GM18502 (cell line): ENCODE results near the gene SLK.
A peak's percentile ranks its signal among the peaks of the same experiment; 100 is the strongest.

Experiments used
- ATAC-seq: cut with Tn5 transposase; IDR thresholded peaks from one replicate; pipeline ENCODE4 v1.9.1; 2021; ENCODE audit warnings: mild to moderate bottlenecking; ENCODE audit not compliant: unreplicated experiment, poor library complexity

Gene SLK

GRCh38 chr10:104031631-104032030 lies 64.7 kb downstream of the SLK start:
- no peak for ATAC-seq

DNA sequence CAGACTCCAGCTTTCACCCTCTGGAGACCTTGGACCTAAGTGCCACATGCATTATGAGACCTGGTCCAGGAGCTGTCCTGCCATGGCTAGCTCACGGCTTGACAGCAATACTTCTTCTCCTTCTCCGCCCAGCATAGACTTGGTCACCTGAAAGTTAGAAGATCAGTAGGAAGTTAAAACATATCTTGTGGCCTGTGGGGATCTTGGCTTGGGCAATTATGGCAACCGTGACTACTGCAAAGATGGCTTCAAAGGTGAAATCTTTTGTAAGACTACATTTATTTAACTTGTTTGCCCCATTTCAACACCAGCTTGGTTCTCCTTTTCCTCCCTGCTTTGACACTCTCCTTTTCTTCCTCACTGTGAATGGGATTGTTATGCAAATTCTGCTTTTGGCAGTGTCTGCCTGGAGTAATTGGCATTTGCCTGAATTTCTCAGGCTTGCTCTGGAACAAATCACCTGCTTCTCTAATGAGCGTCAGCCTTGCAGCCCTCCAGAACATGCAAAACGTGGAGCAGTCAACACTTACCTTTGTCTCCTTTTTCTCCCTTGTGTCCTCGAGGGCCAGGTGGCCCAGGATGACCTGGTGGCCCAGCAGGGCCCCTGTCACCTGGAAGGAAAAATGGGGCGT lies 65.3 kb downstream of the SLK start:
- no peak for ATAC-seq

DNA sequence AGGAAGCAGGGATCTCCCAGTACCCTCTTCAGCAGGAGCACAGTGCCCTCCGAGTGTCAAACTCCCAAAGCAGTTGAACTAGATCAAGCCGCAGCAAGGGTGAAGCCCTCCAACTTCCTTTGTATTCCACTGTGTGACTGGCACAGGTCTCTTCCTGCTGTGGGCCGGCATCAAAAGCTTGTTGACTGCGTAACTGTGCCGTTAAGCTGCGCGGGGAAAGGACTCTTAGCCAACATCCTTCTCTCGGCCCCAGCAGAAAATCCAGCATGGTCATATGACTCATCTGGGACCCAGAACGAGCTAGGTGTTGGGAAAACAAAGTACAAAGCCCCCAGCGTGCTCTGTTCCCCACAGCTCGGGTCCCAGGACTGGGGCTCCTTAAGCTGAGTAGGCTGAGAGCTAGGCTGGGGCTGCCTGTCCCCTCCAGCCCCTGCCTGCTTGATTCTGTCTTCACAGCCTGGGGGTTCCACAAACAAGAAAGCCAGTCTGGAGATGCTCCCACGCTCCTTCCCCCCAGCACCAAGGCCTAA lies 66.5 kb downstream of the SLK start:
- no peak for ATAC-seq

GRCh38 chr10:104033966-104034365 lies 67.0 kb downstream of the SLK start:
- no peak for ATAC-seq

GRCh38 chr10:104034401-104035193 lies 67.7 kb downstream of the SLK start:
- ATAC-seq = no peak

DNA sequence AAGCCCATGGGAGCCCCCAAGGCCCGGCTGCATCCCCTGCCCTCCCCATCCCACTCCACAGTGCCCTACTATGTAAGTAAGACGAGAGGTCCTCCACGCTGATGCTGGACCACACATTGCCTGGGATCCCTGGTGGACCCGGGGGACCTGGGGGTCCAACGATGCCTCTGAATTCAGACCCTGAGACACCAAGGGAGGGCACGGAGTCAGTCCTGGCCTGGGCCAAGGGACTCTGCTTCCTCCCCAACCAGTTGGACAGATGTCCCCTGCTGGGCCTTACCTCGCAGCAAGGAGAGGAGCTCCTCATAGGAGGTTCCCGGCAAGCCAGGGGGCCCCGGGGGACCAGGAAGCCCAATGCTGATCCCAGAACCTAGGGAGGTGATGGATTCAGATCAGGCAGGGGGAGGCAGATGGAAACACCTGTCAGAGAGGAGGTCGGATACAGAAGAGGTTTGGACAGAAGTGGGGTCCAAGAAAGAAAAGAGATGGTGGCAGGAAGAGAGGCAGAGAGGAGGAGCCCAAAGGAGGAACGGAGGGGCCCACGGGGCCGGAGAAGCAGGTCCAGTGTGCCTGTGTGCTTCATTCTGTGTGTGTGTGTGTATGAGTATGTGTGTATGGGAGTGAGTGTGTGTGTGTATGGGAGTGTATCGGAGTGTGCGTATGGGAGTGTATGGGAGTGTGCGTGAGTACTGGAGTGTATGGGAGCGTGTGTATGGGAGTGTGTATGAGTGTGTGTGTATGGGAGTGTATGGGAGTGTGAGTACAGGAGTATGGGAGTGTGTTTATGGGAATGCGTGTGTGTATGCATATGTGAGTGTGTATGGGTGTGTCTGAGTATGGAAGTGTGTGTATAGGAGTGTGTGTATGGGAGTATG lies 68.5 kb downstream of the SLK start:
- no peak for ATAC-seq

GRCh38 chr10:104036069-104036384 lies 69.1 kb downstream of the SLK start:
- ATAC-seq = no peak

DNA sequence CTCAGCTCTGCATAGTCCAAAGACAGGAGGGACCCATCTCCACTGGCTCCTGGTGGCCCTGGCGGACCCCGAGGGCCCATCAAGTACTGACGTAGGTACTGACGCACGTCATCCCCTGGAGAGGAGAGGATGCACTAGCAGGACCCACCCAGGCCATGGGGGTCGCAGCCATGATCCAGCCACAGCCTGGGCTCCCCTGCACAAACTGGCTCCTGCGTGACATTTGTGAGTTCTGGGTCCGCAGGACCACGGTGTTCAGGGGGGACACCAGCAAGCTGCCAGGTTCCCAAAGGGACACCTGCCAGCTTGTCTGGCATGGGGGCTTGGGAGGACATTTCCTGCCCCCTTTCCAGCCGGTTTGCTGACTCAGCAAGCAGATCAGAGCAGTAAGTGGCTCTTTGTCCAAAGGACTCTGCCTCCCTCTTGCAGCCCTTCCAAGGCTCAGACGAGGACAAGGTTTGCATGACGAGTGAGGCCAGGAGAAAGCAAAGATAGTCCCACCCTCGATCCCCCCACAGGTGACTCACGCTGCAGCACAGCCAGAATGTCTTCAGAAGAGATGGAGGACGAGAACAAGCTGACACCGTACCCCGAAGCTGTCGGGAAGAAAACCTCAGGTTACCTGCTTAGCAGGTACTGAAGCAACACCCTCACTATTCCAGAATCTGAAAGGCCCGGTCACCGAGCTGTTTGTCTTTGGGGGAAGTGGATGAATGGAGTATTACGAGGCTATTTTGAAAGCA lies 69.7 kb downstream of the SLK start:
- ATAC-seq = no peak

DNA sequence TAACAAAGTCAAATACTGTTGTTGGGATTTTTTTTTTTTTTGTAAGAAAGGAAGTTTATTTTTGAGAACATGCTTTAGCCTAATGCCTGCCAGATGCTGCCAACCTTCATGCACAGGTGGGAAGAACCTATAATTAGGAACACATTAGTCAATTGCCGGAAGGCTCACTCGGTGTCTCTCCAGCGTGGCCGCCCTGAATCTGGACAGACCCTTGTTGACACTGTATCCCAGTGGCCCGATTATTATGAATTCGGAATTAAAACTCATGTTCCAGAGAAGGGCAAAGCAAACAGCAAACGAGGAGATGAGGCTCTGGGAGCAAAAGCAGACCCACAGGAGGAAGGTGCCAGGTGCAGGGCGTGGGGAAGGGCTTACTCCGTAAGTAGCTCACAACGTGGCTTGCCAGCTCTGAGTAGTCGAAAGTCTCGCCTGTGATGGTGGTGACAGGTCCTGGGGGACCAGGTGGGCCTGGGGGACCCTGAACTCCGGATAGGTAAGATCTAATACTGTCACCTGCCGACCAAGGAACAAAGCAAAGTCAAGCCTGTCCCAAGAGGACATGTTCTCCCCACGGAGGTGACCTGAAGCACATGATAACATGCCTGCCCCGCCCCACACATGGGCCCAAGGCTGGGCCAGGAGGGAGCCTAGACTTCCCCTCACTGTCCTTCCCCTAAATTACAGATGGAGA lies 70.5 kb downstream of the SLK start:
- no peak for ATAC-seq

- ATAC-seq = no peak
These were observed 71.6 kb downstream of the SLK start for GRCh38 chr10:104038537-104038936.

- no peak for ATAC-seq
These were observed 72.2 kb downstream of the SLK start for GRCh38 chr10:104038958-104039752.

- ATAC-seq = no peak
These were observed 73.4 kb downstream of the SLK start for GRCh38 chr10:104040382-104040781.

DNA sequence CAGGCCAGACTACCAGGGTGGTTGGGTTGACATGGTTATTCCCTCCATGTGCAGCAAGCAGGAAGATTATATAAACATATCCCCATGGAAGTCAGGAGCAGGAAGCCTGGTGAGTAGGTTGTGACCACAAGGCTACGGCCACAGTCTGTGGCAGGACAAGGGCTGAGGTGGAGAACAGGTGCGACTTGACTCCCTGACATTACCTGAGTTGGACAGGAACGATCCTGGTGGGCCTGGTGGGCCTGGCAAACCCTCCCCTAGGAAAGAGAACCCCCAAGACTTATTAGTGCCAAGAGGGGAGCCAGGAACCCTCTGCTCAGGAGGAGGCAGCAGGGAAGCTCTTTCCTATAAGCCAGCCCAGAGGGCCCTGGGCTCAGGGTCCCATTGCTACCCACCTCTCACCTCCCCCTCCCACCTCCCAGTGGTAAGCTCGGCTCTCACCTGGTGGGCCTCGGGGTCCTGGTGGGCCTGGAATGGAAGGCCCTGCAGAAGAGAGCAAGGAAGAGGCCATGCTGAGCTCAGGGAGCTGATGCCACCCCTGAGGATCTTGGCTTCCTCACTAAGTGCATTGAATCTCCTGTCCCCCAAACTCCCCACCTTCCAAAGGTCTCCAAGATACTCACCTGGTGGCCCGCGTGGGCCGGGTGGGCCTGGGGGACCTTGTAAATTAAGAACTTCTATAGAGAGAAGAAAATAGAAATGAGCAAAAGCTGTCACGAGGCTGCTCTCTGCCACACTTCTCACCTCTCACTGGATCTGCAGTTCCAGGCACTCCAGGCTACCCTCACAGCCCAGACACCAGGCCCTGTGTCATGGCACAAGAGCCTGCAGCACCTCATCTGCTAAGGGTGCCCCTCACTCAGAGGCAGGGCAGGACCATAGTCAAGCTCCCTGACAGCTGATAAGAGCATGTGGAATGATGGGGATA lies 74.2 kb downstream of the SLK start:
- no peak for ATAC-seq

DNA sequence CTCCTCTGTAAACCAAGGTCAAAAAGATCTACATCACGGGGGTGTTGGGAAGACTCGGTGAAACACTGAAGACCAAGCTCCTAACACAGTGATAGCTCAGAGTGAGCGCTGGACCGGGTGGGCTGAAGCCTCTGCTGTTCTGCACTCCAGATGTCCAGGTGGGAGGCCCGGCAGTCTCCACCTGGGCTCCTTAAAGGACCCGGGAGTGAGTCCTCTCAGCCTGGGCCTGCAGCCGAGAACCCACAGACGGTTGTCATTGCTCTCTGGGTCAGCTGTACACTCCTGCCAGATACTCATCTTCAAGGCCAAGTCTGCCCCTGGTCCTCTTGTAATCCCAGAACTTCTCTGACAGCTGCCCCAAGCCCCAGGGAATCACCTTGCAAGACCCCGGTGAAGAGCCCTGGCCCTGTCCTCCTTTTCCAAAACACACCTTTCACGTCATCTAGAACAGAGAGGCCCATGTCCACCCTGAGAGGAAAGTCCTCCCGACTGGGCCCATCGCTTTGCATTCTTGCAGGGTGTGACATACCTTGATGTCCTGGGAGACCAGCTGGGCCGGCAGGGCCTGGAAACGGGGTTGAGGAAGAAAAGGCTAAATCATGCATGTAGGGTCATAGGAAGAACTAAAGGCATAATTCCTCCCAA lies 75.1 kb downstream of the SLK start:
- ATAC-seq = no peak

- peak; percentile 74 for ATAC-seq
These were observed 76.4 kb downstream of the SLK start for GRCh38 chr10:104043185-104043830.

- ATAC-seq = no peak
These were observed 76.9 kb downstream of the SLK start for GRCh38 chr10:104043854-104044253.
